Transverse colon (tissue), 4 donors: ENCODE data around the gene FCHSD2.

Experiments used
- EP300 ChIP-seq: sonication (generic); formaldehyde crosslinking; IDR thresholded peaks from one replicate; pipeline ENCODE4 v1.6.1; 2017; ENCODE audit warnings: antibody characterized with exemption, low read depth
- POLR2A ChIP-seq: fragments of 450-650 bp; IDR thresholded peaks from one replicate; pipeline ENCODE4 v1.6.1; 2016; ENCODE audit warnings: antibody characterized with exemption, mild to moderate bottlenecking, moderate library complexity
- POLR2AphosphoS5 ChIP-seq, 3 donors: sonication (generic); formaldehyde crosslinking; IDR thresholded peaks; one replicate each; pipeline ENCODE4 v1.6.1; 2016; ENCODE audit warnings: antibody characterized with exemption in 3 of 3
- TF ChIP-seq, protein P1 (sequence below), 5 experiments: fragments of 200-600 bp in 3 of 5; fragments of 450-650 bp in 2 of 5; sonication (generic) in 3 of 5; IDR thresholded peaks; 1 replicate in 2 of 5; 2 replicates in 3 of 5; pipeline ENCODE4 v1.5.1; 2016 to 2017; ENCODE audit warnings: antibody characterized with exemption in 5 of 5, inconsistent platforms in 3 of 5, mild to moderate bottlenecking in 2 of 5, moderate library complexity in 1 of 5

DNA sequence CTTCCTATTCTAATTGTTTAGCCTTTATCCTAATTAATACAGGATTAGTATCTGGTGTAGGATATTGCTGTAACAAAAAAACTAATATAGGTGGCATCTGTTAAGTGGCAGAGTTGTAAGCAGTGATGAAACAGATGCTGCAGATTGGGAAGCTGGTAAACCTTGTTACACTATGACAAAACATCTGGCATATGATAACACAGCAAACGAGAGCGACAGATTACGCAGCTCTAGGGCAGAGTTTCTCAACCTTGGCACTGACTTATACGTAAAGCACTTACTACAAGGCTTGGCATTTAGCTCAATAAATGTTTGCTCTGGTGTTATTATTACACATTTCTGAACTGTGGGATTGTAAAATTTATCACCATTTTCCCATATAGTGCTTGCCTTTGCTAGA lies 190.9 kb downstream of the FCHSD2 start:
- TF ChIP-seq POLR2AphosphoS5 (IDR thresholded peaks at IDR 0.05) (no peak), POLR2A (no peak), EP300 (no peak)
- TF ChIP-seq, protein P1, sequence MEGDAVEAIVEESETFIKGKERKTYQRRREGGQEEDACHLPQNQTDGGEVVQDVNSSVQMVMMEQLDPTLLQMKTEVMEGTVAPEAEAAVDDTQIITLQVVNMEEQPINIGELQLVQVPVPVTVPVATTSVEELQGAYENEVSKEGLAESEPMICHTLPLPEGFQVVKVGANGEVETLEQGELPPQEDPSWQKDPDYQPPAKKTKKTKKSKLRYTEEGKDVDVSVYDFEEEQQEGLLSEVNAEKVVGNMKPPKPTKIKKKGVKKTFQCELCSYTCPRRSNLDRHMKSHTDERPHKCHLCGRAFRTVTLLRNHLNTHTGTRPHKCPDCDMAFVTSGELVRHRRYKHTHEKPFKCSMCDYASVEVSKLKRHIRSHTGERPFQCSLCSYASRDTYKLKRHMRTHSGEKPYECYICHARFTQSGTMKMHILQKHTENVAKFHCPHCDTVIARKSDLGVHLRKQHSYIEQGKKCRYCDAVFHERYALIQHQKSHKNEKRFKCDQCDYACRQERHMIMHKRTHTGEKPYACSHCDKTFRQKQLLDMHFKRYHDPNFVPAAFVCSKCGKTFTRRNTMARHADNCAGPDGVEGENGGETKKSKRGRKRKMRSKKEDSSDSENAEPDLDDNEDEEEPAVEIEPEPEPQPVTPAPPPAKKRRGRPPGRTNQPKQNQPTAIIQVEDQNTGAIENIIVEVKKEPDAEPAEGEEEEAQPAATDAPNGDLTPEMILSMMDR (IDR thresholded peaks at IDR 0.05), result no peak
